ENCODE measurements around the gene C19orf73.

GRCh38 chr19:49097453-49098288 is 21.3 kb downstream of the C19orf73 start:
- TF ChIP-seq, protein P1, sequence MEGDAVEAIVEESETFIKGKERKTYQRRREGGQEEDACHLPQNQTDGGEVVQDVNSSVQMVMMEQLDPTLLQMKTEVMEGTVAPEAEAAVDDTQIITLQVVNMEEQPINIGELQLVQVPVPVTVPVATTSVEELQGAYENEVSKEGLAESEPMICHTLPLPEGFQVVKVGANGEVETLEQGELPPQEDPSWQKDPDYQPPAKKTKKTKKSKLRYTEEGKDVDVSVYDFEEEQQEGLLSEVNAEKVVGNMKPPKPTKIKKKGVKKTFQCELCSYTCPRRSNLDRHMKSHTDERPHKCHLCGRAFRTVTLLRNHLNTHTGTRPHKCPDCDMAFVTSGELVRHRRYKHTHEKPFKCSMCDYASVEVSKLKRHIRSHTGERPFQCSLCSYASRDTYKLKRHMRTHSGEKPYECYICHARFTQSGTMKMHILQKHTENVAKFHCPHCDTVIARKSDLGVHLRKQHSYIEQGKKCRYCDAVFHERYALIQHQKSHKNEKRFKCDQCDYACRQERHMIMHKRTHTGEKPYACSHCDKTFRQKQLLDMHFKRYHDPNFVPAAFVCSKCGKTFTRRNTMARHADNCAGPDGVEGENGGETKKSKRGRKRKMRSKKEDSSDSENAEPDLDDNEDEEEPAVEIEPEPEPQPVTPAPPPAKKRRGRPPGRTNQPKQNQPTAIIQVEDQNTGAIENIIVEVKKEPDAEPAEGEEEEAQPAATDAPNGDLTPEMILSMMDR (IDR thresholded peaks at IDR 0.05) = peak in 6 of 7 experiments; percentile 64 to 99 (median 98)
- no peak for TF ChIP-seq POLR2A (IDR thresholded peaks at IDR 0.05)
